Coronary artery (tissue), 2 donors: ENCODE data around the gene SLC49A4.

ENCODE experiments used
- DNase-seq: peaks from one replicate; pipeline ENCODE4 v3.0.0-alpha.2; 2017; ENCODE audit warnings: low spot score
- H3K27ac ChIP-seq, 2 donors: fragments of 200-600 bp; sonication (generic); one replicate each; pipeline ENCODE4 v1.5.1; 2016 to 2019
- H3K4me3 ChIP-seq: fragments of 200-600 bp; sonication (generic); 2 replicates; pipeline ENCODE4 v1.5.1; 2016; ENCODE audit warnings: mild to moderate bottlenecking, moderate library complexity
- TF ChIP-seq, protein P1 (sequence below): fragments of 200-600 bp; sonication (generic); IDR thresholded peaks from one replicate; pipeline ENCODE4 v1.5.1; 2019; ENCODE audit warnings: antibody characterized with exemption

Gene SLC49A4

DNA sequence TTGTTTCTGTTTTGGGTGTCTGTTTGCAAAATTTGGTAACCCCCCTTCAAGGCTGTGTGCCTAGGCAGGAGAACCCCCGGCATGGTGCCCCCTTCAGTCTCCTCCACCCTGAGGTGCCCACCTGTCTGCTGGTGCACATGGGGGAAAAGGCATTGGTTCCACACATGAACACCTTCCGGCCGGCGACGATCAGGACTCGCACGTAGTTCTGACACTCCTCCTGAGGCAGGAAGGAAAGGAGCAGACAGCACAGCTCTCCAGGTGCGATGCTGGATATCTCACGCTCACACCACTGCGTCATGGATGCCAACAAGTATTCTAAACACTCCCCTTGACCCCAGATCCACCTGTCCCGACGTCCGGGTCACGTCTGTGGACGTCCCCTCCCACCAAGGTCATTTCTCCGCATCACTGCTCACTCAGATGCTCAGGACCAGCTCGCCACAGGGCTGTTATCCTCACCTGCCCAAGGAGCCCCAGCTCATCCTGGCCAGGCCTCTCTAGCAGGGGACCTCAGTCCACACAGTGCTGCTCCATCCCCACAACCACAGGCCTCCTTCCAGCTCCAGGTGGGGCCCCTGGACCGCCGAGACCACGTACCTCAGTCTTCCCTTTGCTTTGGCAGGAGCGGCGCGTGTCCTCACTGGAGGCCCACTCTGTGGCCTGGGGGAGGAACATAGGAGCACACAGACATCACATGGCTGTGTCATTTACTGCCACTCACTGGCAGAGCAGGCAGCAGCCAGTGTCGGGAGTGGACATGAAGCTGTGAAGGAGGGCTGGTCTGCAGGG lies 133.7 kb downstream of the SLC49A4 start:
- no peak for DNase-seq
- Histone ChIP-seq H3K4me3 (no peak overlapping the region), H3K27ac (no peak overlapping the region)
- TF ChIP-seq, protein P1, sequence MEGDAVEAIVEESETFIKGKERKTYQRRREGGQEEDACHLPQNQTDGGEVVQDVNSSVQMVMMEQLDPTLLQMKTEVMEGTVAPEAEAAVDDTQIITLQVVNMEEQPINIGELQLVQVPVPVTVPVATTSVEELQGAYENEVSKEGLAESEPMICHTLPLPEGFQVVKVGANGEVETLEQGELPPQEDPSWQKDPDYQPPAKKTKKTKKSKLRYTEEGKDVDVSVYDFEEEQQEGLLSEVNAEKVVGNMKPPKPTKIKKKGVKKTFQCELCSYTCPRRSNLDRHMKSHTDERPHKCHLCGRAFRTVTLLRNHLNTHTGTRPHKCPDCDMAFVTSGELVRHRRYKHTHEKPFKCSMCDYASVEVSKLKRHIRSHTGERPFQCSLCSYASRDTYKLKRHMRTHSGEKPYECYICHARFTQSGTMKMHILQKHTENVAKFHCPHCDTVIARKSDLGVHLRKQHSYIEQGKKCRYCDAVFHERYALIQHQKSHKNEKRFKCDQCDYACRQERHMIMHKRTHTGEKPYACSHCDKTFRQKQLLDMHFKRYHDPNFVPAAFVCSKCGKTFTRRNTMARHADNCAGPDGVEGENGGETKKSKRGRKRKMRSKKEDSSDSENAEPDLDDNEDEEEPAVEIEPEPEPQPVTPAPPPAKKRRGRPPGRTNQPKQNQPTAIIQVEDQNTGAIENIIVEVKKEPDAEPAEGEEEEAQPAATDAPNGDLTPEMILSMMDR = no peak

DNA sequence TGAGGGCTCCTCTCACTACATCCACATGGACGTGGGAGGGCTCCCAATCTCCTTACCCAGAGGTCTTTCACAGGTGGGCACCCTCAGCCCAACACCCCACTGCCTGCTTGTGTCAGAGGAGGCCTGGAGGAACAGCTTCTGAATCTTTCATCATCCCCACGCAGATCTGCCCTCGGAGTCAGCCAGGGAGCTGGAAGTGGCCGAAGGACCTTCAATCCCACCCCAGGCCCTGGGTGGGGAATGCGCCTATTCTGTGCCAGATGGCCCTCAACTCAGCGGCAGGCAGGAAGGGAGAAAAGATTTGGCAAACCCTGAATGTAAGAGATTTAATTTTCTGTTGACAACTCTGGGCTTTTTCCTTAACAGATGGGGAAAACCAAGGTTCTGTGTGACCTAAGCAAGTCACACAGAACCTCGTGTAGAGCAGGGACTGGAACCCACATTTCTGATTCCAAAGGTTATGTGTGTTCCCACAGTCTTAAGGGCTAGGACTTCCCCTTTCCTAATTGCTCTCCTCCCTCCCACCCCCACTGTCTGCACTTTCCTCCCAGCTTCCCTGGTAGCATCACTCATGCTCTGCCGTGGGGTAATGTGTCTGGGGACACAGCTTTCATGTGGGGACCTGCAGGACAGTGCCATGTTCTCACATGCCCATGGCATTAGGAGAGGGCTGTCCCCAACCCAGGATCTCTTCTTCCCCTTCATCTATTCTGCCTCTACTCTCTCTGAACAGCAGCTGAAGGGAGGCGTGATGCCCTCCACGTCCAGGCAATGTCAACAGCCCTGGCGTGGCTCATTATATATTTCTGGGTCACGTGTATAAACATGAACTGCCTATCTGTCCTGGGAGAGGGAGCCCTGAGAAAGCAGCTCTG lies 134.6 kb downstream of the SLC49A4 start:
- no peak for DNase-seq
- H3K4me3 ChIP-seq = no peak overlapping the region
- H3K27ac ChIP-seq = no peak overlapping the region
- TF ChIP-seq, protein P1 = no peak

DNA sequence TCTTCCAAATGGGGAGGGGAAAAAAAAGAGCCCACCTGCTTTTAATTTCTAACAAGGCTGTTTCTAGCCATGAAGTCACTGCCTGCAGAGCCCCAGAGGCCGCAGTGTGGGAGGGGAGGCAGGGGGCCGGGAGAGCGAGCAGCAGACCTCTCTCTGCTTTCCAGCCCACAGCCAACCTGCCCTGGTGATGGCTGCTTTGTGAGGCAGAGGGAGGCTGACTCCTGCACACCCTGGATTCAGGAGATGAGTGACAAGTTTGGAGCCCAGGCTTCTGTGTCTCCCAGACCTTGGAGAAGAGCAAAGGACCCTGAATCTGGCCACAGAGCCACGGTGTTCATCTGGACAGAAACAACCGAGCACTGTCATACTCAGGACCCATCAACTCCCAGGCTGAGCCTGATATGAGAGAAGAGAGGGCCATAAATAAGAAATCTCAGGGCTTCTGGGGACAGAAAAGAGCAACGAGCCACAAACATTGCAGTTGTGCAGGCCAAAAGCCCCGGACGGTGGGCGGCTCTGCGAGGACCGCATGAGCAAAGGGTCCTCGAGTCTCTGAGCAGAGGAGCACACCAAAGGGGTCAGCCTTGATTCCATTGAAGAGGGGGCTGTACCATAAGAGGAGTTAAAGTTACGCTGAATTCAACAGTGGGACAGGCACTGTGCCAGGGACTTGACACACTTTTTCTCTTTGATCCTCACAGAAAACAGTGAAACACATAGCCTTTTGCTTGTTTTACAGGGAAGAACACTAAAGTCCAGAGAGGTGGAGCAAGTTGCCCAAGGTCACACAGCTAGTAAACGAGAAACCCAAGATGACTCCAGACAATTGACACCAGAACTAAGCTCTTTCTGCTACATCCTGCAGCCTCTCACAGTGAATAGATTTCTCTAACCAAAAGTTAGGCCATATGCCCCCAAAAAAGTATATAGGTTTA lies 135.5 kb downstream of the SLC49A4 start:
- TF ChIP-seq, protein P1 = no peak
- DNase-seq = no peak
- Histone ChIP-seq H3K4me3 (no peak overlapping the region), H3K27ac (no peak overlapping the region)
